GM12873 (cell line): ENCODE data around the gene TUBGCP6.

Source experiments
- TF ChIP-seq, protein P1 (sequence below): IDR thresholded peaks from 2 replicates; pipeline ENCODE4 v1.5.1; 2012; ENCODE audit warnings: low read depth, mild to moderate bottlenecking, moderate library complexity, low read length, control low read depth; ENCODE audit not compliant: insufficient read depth; ENCODE audit errors: missing control alignments

Gene TUBGCP6

GRCh38 chr22:50250249-50250554 lies 5.4 kb upstream of the TUBGCP6 start:
- TF ChIP-seq, protein P1, sequence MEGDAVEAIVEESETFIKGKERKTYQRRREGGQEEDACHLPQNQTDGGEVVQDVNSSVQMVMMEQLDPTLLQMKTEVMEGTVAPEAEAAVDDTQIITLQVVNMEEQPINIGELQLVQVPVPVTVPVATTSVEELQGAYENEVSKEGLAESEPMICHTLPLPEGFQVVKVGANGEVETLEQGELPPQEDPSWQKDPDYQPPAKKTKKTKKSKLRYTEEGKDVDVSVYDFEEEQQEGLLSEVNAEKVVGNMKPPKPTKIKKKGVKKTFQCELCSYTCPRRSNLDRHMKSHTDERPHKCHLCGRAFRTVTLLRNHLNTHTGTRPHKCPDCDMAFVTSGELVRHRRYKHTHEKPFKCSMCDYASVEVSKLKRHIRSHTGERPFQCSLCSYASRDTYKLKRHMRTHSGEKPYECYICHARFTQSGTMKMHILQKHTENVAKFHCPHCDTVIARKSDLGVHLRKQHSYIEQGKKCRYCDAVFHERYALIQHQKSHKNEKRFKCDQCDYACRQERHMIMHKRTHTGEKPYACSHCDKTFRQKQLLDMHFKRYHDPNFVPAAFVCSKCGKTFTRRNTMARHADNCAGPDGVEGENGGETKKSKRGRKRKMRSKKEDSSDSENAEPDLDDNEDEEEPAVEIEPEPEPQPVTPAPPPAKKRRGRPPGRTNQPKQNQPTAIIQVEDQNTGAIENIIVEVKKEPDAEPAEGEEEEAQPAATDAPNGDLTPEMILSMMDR, result no peak

DNA sequence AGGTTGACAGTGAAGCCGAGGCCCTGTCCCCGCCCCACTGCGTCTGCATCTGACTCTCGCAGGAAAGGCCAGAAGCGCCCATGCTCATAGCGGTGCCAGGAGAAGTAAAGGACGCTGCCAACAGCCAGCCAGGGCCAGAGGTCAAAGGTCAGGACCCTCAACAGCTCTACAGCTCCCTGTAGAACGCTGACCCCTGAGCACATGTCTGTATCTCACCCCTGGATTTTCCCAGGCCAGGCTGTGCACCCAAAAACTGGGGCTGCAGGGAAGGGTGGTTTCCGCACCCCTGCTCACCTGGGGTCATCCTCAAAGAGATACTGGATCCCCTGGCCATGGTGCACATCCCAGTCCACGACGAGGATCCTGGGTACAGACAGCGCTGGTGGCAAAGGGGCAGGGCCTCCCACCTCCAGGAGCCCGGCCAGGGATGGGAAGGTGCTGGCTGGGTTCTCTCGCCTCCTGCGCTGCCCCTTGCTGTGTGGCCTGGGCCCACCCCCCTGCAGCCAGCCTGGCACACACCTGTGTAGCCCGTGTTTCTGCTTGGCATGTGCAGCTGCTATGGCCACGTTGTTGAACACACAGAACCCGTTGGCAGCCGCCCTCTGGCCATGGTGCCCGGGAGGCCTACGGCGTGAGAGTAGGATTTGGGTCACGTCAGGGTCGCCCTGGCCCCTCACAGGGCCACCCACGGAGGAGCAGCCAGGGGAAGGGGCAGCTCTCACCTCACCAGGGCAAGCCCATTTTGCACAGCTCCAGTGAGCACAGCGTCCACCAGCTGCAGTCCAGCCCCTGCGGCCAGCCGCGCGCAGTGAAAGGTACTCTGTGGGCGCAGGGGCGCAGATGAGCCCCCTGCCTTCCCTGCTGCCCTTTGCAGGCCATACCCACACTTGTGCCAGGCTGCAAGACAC lies 4.8 kb upstream of the TUBGCP6 start:
- TF ChIP-seq, protein P1, result no peak

- TF ChIP-seq, protein P1, result no peak
Measured at GRCh38 chr22:50248196-50249081, 3.6 kb upstream of the TUBGCP6 start.

- TF ChIP-seq, protein P1, result no peak
Measured at GRCh38 chr22:50247748-50248147, 2.9 kb upstream of the TUBGCP6 start.

- TF ChIP-seq, protein P1, result peak; percentile 38
Measured at GRCh38 chr22:50246242-50247175, 1.7 kb upstream of the TUBGCP6 start.

DNA sequence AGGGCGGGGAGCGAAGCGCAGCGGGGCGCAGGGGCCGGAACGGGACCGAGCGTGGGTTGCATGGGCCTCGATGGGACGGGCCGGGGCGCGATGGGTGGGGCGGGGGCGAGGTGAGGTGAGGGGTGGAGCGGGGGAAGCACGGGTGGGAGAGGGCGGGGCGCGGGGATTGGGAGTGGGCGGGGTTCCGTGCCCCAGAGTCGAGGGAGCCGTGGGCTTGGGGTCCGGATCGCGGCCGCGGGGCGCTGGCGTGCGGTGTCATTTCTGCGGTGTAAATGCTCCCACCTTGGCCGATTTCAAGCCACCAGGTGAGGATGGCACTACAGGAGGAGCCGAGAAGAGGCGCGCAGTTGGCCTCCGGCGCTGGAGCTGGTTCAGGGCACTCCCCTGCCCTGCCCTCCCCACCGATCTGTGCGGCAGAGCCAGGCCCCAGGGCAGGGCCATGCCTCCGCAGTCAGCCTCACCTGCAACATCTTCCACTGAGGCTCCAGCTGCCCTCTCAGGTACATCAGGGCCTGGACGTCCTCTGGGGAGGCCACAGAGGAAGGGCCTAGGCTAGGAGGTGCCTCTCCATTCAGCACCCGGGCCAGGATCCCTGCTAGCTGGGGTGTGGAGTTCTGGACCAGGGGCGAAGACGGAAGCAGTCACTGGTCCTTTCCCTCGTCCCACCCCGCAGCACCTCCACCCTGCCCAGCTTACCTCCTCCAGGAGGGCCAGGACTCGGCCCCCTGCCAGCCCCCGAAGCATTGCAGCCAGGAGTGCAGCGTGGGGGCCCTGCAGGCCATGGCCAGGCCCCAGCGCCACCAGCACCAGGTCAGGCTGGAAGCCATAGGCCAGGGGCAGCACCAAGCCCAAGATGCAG lies 620 bp upstream of the TUBGCP6 start:
- TF ChIP-seq, protein P1, result no peak
